ENCODE results near the gene SMARCB1.
A peak's percentile ranks its signal among the peaks of the same experiment; 100 is the strongest.

Gene SMARCB1

GRCh38 chr22:23803001-23803819 is 16.4 kb downstream of the SMARCB1 start:
- H3K4ac ChIP-seq (ENCODE audit: low read depth, low read length): no peak overlapping the region
- no peak overlapping the region for H2AK5ac ChIP-seq (ENCODE audit: low read length)
- no peak overlapping the region for H3K23ac ChIP-seq (ENCODE audit: low read length)
- no peak overlapping the region for H3K18ac ChIP-seq (ENCODE audit: low read length)
- H2BK120ac ChIP-seq (ENCODE audit: low read depth, low read length): no peak overlapping the region
- H2BK5ac ChIP-seq (ENCODE audit: low read length): no peak overlapping the region
- WGBS (ENCODE audit: extremely low coverage, insufficient coverage, low lambda C conversion rate): no CpG with 5 or more reads among the region's 21 CpGs
- H3K79me1 ChIP-seq (ENCODE audit: low read length): no peaks in the 10 kb centered on the region
- no peaks in the 10 kb centered on the region for H3K27me3 ChIP-seq (ENCODE audit: insufficient read depth, low read length, poor library complexity)
- no peak overlapping the region for H3K4me3 ChIP-seq (ENCODE audit: low read length)
- no peak overlapping the region for H2BK15ac ChIP-seq (replicated peaks; ENCODE audit: low read depth)
- H3K4me2 ChIP-seq (ENCODE audit: low read length): no peak overlapping the region
- H3K56ac ChIP-seq (ENCODE audit: low read length): no peak overlapping the region
- no peak overlapping the region for H3K27ac ChIP-seq (ENCODE audit: low read depth, low read length)
- peaks cover 23% of the 10 kb centered on the region for H3K36me3 ChIP-seq (ENCODE audit: control insufficient read depth, insufficient read depth, low read length)
- H4K5ac ChIP-seq (ENCODE audit: low read length): no peak overlapping the region
- no peak for DNase-seq
- no peaks in the 10 kb centered on the region for H3K79me2 ChIP-seq (ENCODE audit: control insufficient read depth, insufficient read depth, low read length)
- H3K9ac ChIP-seq (ENCODE audit: low read length): no peak overlapping the region
- no peaks in the 10 kb centered on the region for H3K4me1 ChIP-seq (ENCODE audit: control insufficient read depth, low read depth, low read length)
- no peak overlapping the region for H4K8ac ChIP-seq (ENCODE audit: low read depth, low read length)

GRCh38 chr22:23804781-23805291 is 18.1 kb downstream of the SMARCB1 start:
- Histone ChIP-seq H3K36me3 (ENCODE audit: control insufficient read depth, insufficient read depth, low read length) (peaks cover 21% of the 10 kb centered on the region), H2BK15ac (replicated peaks; ENCODE audit: low read depth) (no peak overlapping the region), H2BK120ac (ENCODE audit: low read depth, low read length) (no peak overlapping the region), H3K27ac (ENCODE audit: low read depth, low read length) (peak overlapping the region; percentile 47), H4K8ac (ENCODE audit: low read depth, low read length) (no peak overlapping the region), H3K4me1 (ENCODE audit: control insufficient read depth, low read depth, low read length) (no peaks in the 10 kb centered on the region), H3K4ac (ENCODE audit: low read depth, low read length) (no peak overlapping the region), H4K5ac (ENCODE audit: low read length) (no peak overlapping the region), H3K79me1 (ENCODE audit: low read length) (no peaks in the 10 kb centered on the region), H2BK5ac (ENCODE audit: low read length) (no peak overlapping the region), H3K18ac (ENCODE audit: low read length) (no peak overlapping the region), H3K9ac (ENCODE audit: low read length) (peak overlapping the region; percentile 9), H3K4me3 (ENCODE audit: low read length) (no peak overlapping the region), H3K56ac (ENCODE audit: low read length) (peak overlapping the region; percentile 67), H3K27me3 (ENCODE audit: insufficient read depth, low read length, poor library complexity) (no peaks in the 10 kb centered on the region), H3K4me2 (ENCODE audit: low read length) (no peak overlapping the region), H3K79me2 (ENCODE audit: control insufficient read depth, insufficient read depth, low read length) (no peaks in the 10 kb centered on the region), H3K23ac (ENCODE audit: low read length) (no peak overlapping the region), H2AK5ac (ENCODE audit: low read length) (no peak overlapping the region)
- peak; percentile 68 for DNase-seq
- WGBS (ENCODE audit: extremely low coverage, insufficient coverage, low lambda C conversion rate): no CpG with 5 or more reads among the region's 12 CpGs

- H3K79me2 ChIP-seq (ENCODE audit: control insufficient read depth, insufficient read depth, low read length): no peaks in the 10 kb centered on the region
- no peaks in the 10 kb centered on the region for H3K79me1 ChIP-seq (ENCODE audit: low read length)
- H3K4ac ChIP-seq (ENCODE audit: low read depth, low read length): no peak overlapping the region
- no peak overlapping the region for H2BK15ac ChIP-seq (replicated peaks; ENCODE audit: low read depth)
- no peak overlapping the region for H4K8ac ChIP-seq (ENCODE audit: low read depth, low read length)
- no peak overlapping the region for H3K18ac ChIP-seq (ENCODE audit: low read length)
- H2BK5ac ChIP-seq (ENCODE audit: low read length): no peak overlapping the region
- no peak overlapping the region for H2AK5ac ChIP-seq (ENCODE audit: low read length)
- H3K9ac ChIP-seq (ENCODE audit: low read length): no peak overlapping the region
- H3K27me3 ChIP-seq (ENCODE audit: insufficient read depth, low read length, poor library complexity): no peaks in the 10 kb centered on the region
- H4K5ac ChIP-seq (ENCODE audit: low read length): no peak overlapping the region
- H3K4me1 ChIP-seq (ENCODE audit: control insufficient read depth, low read depth, low read length): no peaks in the 10 kb centered on the region
- no peak overlapping the region for H3K4me2 ChIP-seq (ENCODE audit: low read length)
- H3K27ac ChIP-seq (ENCODE audit: low read depth, low read length): no peak overlapping the region
- no peak overlapping the region for H3K56ac ChIP-seq (ENCODE audit: low read length)
- H2BK120ac ChIP-seq (ENCODE audit: low read depth, low read length): no peak overlapping the region
- DNase-seq: no peak
- H3K36me3 ChIP-seq (ENCODE audit: control insufficient read depth, insufficient read depth, low read length): peaks cover 17% of the 10 kb centered on the region
- no CpG with 5 or more reads among the region's 1 CpG for WGBS (ENCODE audit: extremely low coverage, insufficient coverage, low lambda C conversion rate)
- no peak overlapping the region for H3K23ac ChIP-seq (ENCODE audit: low read length)
- H3K4me3 ChIP-seq (ENCODE audit: low read length): no peak overlapping the region
Observed at GRCh38 chr22:23806837-23807236, 20.1 kb downstream of the SMARCB1 start.

- Histone ChIP-seq H2BK15ac (replicated peaks; ENCODE audit: low read depth) (no peak overlapping the region), H3K27ac (ENCODE audit: low read depth, low read length) (no peak overlapping the region), H4K8ac (ENCODE audit: low read depth, low read length) (no peak overlapping the region), H3K23ac (ENCODE audit: low read length) (no peak overlapping the region), H3K79me2 (ENCODE audit: control insufficient read depth, insufficient read depth, low read length) (no peaks in the 10 kb centered on the region), H3K56ac (ENCODE audit: low read length) (no peak overlapping the region), H3K18ac (ENCODE audit: low read length) (no peak overlapping the region), H2BK120ac (ENCODE audit: low read depth, low read length) (no peak overlapping the region), H4K5ac (ENCODE audit: low read length) (no peak overlapping the region), H3K4ac (ENCODE audit: low read depth, low read length) (no peak overlapping the region), H3K36me3 (ENCODE audit: control insufficient read depth, insufficient read depth, low read length) (peaks cover 16% of the 10 kb centered on the region), H3K27me3 (ENCODE audit: insufficient read depth, low read length, poor library complexity) (no peaks in the 10 kb centered on the region), H2BK5ac (ENCODE audit: low read length) (no peak overlapping the region), H3K9ac (ENCODE audit: low read length) (no peak overlapping the region), H3K79me1 (ENCODE audit: low read length) (no peaks in the 10 kb centered on the region), H3K4me2 (ENCODE audit: low read length) (no peak overlapping the region), H3K4me1 (ENCODE audit: control insufficient read depth, low read depth, low read length) (no peaks in the 10 kb centered on the region), H2AK5ac (ENCODE audit: low read length) (no peak overlapping the region), H3K4me3 (ENCODE audit: low read length) (no peak overlapping the region)
- no peak for DNase-seq
- WGBS (ENCODE audit: extremely low coverage, insufficient coverage, low lambda C conversion rate): no CpG with 5 or more reads among the region's 4 CpGs
Observed at GRCh38 chr22:23812378-23812777, 25.6 kb downstream of the SMARCB1 start.

GRCh38 chr22:23815541-23816155 is 28.9 kb downstream of the SMARCB1 start:
- no peak overlapping the region for H3K4me2 ChIP-seq (ENCODE audit: low read length)
- H3K56ac ChIP-seq (ENCODE audit: low read length): no peak overlapping the region
- H3K27ac ChIP-seq (ENCODE audit: low read depth, low read length): no peak overlapping the region
- WGBS (ENCODE audit: extremely low coverage, insufficient coverage, low lambda C conversion rate): no CpG with 5 or more reads among the region's 10 CpGs
- H3K23ac ChIP-seq (ENCODE audit: low read length): no peak overlapping the region
- H2AK5ac ChIP-seq (ENCODE audit: low read length): no peak overlapping the region
- H4K5ac ChIP-seq (ENCODE audit: low read length): no peak overlapping the region
- H2BK5ac ChIP-seq (ENCODE audit: low read length): no peak overlapping the region
- no peaks in the 10 kb centered on the region for H3K79me1 ChIP-seq (ENCODE audit: low read length)
- H3K4ac ChIP-seq (ENCODE audit: low read depth, low read length): no peak overlapping the region
- H2BK15ac ChIP-seq (replicated peaks; ENCODE audit: low read depth): no peak overlapping the region
- H3K9ac ChIP-seq (ENCODE audit: low read length): no peak overlapping the region
- no peaks in the 10 kb centered on the region for H3K79me2 ChIP-seq (ENCODE audit: control insufficient read depth, insufficient read depth, low read length)
- no peak overlapping the region for H3K18ac ChIP-seq (ENCODE audit: low read length)
- H3K36me3 ChIP-seq (ENCODE audit: control insufficient read depth, insufficient read depth, low read length): peaks cover 16% of the 10 kb centered on the region
- DNase-seq: no peak
- no peaks in the 10 kb centered on the region for H3K27me3 ChIP-seq (ENCODE audit: insufficient read depth, low read length, poor library complexity)
- no peaks in the 10 kb centered on the region for H3K4me1 ChIP-seq (ENCODE audit: control insufficient read depth, low read depth, low read length)
- no peak overlapping the region for H3K4me3 ChIP-seq (ENCODE audit: low read length)
- H2BK120ac ChIP-seq (ENCODE audit: low read depth, low read length): no peak overlapping the region
- no peak overlapping the region for H4K8ac ChIP-seq (ENCODE audit: low read depth, low read length)
